DLD1 (cell line): Measurements from ENCODE around the gene MAGEA9B.
"Not testable (repeated sequence)": the region's sequence is repeated elsewhere in the genome, so short reads cannot be mapped to it uniquely, and the experiment has no call there.

Experiments
- in situ Hi-C: cut with HindIII; loops from 2 replicates; pipeline ENCODE4 v1.10.0; 2017; ENCODE audit warnings: low sequenced_read_pairs

The MAGEA9B gene

GRCh38 chrX:149539283-149540130 lies 47.8 kb downstream of the MAGEA9B start:
- in situ Hi-C loops = no loop called here

GRCh38 chrX:149537474-149537873 lies 49.8 kb downstream of the MAGEA9B start:
- in situ Hi-C loops = not testable (repeated sequence)

- in situ Hi-C loops = not testable (repeated sequence)
Measured at GRCh38 chrX:149534926-149535602, 52.2 kb downstream of the MAGEA9B start.

- in situ Hi-C loops = not testable (repeated sequence)
Measured at GRCh38 chrX:149533999-149534398, 53.3 kb downstream of the MAGEA9B start.

GRCh38 chrX:149532868-149533267 lies 54.4 kb downstream of the MAGEA9B start:
- in situ Hi-C loops = not testable (repeated sequence)
